Liver (tissue), 9 donors: Measurements from ENCODE around the gene CSMD2. TPM values are rescaled to one million over a fixed set of nuclear protein-coding genes. Genes with fewer than 3 reads are reported as not detected.

ENCODE experiments used
- DNase-seq: peaks from one replicate; pipeline ENCODE4 v3.0.0-alpha.2; 2017; ENCODE audit warnings: low spot score
- H3K27ac ChIP-seq, 2 donors: one replicate each; pipeline ENCODE4 v1.7.0; 2013; ENCODE audit warnings: inconsistent platforms in 2 of 2, low read length in 2 of 2, control low read depth in 1 of 2, low read depth in 1 of 2, mild to moderate bottlenecking in 1 of 2
- H3K27me3 ChIP-seq, 4 donors: one replicate each; pipeline versions ENCODE4 v1.6.1 to v1.7.0; 2013; ENCODE audit warnings: low read length in 3 of 4, inconsistent platforms in 1 of 4, mild to moderate bottlenecking in 1 of 4, moderate library complexity in 1 of 4; ENCODE audit not compliant: control insufficient read depth in 4 of 4, insufficient read depth in 4 of 4
- H3K36me3 ChIP-seq, 4 donors: one replicate each; pipeline versions ENCODE4 v1.6.1 to v1.7.0; 2013; ENCODE audit warnings: low read length in 3 of 4, mild to moderate bottlenecking in 3 of 4, low read depth in 1 of 4, moderate library complexity in 1 of 4; ENCODE audit not compliant: control insufficient read depth in 4 of 4, insufficient read depth in 3 of 4
- H3K4me1 ChIP-seq, 4 donors: one replicate each; pipeline versions ENCODE4 v1.6.1 to v1.7.0; 2013; ENCODE audit warnings: low read length in 3 of 4, mild to moderate bottlenecking in 3 of 4, moderate library complexity in 1 of 4; ENCODE audit not compliant: control insufficient read depth in 4 of 4, insufficient read depth in 4 of 4
- H3K4me3 ChIP-seq, 3 donors: one replicate each; pipeline versions ENCODE4 v1.6.1 to v1.7.0; 2013; ENCODE audit warnings: low read length in 3 of 3, control low read depth in 1 of 3, low read depth in 1 of 3, mild to moderate bottlenecking in 1 of 3
- H3K9ac ChIP-seq, 2 donors: one replicate each; pipeline ENCODE4 v1.7.0; 2013; ENCODE audit warnings: low read length in 2 of 2, mild to moderate bottlenecking in 2 of 2, moderate library complexity in 2 of 2, control low read depth in 1 of 2, low read depth in 1 of 2
- H3K9me3 ChIP-seq, 4 donors: one replicate each; pipeline versions ENCODE4 v1.6.1 to v1.7.0; 2013; ENCODE audit warnings: low read length in 3 of 4; ENCODE audit not compliant: control insufficient read depth in 4 of 4
- ATF3 ChIP-seq: IDR thresholded peaks from 2 replicates; pipeline ENCODE4 v1.6.1; 2016; ENCODE audit warnings: antibody characterized with exemption
- CTCF ChIP-seq: fragments of 150-350 bp; IDR thresholded peaks from 2 replicates; pipeline ENCODE4 v1.5.1; 2017; ENCODE audit warnings: improper control_type of control experiment, low read depth, low read length; ENCODE audit not compliant: missing input control
- EGR1 ChIP-seq, 2 donors: IDR thresholded peaks; 2 replicates each; pipeline ENCODE4 v1.6.1; 2016 to 2018; ENCODE audit warnings: antibody characterized with exemption in 2 of 2, low read depth in 2 of 2
- FOXA1 ChIP-seq: IDR thresholded peaks from 2 replicates; pipeline ENCODE4 v1.6.1; 2016; ENCODE audit warnings: antibody characterized with exemption
- FOXA2 ChIP-seq: IDR thresholded peaks from 2 replicates; pipeline ENCODE4 v1.6.1; 2016; ENCODE audit warnings: antibody characterized with exemption
- GABPA ChIP-seq, 2 donors: IDR thresholded peaks in 1 of 2; conservative IDR thresholded peaks in 1 of 2; 2 replicates each; pipeline ENCODE4 v1.6.1; 2016; ENCODE audit warnings: antibody characterized with exemption in 2 of 2, mild to moderate bottlenecking in 1 of 2, moderate library complexity in 1 of 2
- HNF4A ChIP-seq, 2 donors: conservative IDR thresholded peaks; 2 replicates each; pipeline ENCODE4 v1.6.1; 2016; ENCODE audit warnings: antibody characterized with exemption in 2 of 2, mild to moderate bottlenecking in 2 of 2
- HNF4G ChIP-seq: IDR thresholded peaks from 2 replicates; pipeline ENCODE4 v1.6.1; 2016; ENCODE audit warnings: antibody characterized with exemption
- JUND ChIP-seq, 2 donors: IDR thresholded peaks; 2 replicates each; pipeline ENCODE4 v1.6.1; 2016; ENCODE audit warnings: antibody characterized with exemption in 2 of 2
- MAX ChIP-seq: IDR thresholded peaks from 2 replicates; pipeline ENCODE4 v1.6.1; 2016; ENCODE audit warnings: antibody characterized with exemption
- NR2F2 ChIP-seq: IDR thresholded peaks from 2 replicates; pipeline ENCODE4 v1.6.1; 2016; ENCODE audit warnings: antibody characterized with exemption
- RAD21 ChIP-seq, 2 donors: IDR thresholded peaks; 2 replicates each; pipeline ENCODE4 v1.6.1; 2016; ENCODE audit warnings: antibody characterized with exemption in 2 of 2, mild to moderate bottlenecking in 2 of 2
- REST ChIP-seq: IDR thresholded peaks from 2 replicates; pipeline ENCODE4 v1.6.1; 2016; ENCODE audit warnings: antibody characterized with exemption, mild to moderate bottlenecking
- RXRA ChIP-seq, 2 donors: IDR thresholded peaks; 2 replicates each; pipeline ENCODE4 v1.6.1; 2017 to 2018; ENCODE audit warnings: antibody characterized with exemption in 2 of 2, mild to moderate bottlenecking in 1 of 2
- SP1 ChIP-seq: IDR thresholded peaks from 2 replicates; pipeline ENCODE4 v1.6.1; 2018; ENCODE audit warnings: antibody characterized with exemption, mild to moderate bottlenecking
- TAF1 ChIP-seq: conservative IDR thresholded peaks from 2 replicates; pipeline ENCODE4 v1.6.1; 2016; ENCODE audit warnings: antibody characterized with exemption, mild to moderate bottlenecking
- YY1 ChIP-seq: IDR thresholded peaks from 2 replicates; pipeline ENCODE4 v1.6.1; 2016; ENCODE audit warnings: antibody characterized with exemption, mild to moderate bottlenecking
- ZBTB33 ChIP-seq: IDR thresholded peaks from 2 replicates; pipeline ENCODE4 v1.6.1; 2016; ENCODE audit warnings: antibody characterized with exemption
- WGBS: extraction: QIAGEN DNeasy Blood & Tissue Kit; methylation state at CpG from one replicate; pipeline ENCODE4 v1.1.7; 2013; 5-methylcytosine and 5-hydroxymethylcytosine counted together
- polyA plus RNA-seq, 2 donors: library from polyadenylated mRNA; stranded (reverse) in 1 of 2; unstranded in 1 of 2; fragments of 200-250 nt in 1 of 2; fragments of >200 nt in 1 of 2; fragmentation: Nextera tagmentation in 1 of 2; extraction: Ambion mirVana in 1 of 2; gene quantifications; one replicate each; pipeline versions ENCODE4 v1.2.1 to v1.2.3, GENCODE V29; 2013 to 2015
- total RNA-seq, 2 donors: library from RNA; depleted of rRNA; stranded (reverse); fragments of >200 nt; gene quantifications; one replicate each; pipeline ENCODE4 v1.2.3, GENCODE V29; 2014
- donor health status: healthy.
- donor health status: healthy.
- donor health status: healthy.
- donor health status: healthy.
- donor health status: healthy.

Gene CSMD2
- total and polyA plus RNA-seq, 4 donors = 0.08 to 0.09 TPM; not detected in 2

GRCh38 chr1:33852711-33853110 lies 312.3 kb downstream of the CSMD2 start:
- no peak overlapping the region for H3K9ac ChIP-seq
- H3K27ac ChIP-seq = no peak overlapping the region
- DNase-seq = no peak
- TF ChIP-seq NR2F2 (no peak), JUND (IDR thresholded peaks at IDR 0.05) (no peak), HNF4A (conservative IDR thresholded peaks at IDR 0.05) (no peak), YY1 (no peak), RXRA (IDR thresholded peaks at IDR 0.05) (no peak), GABPA (IDR thresholded peaks at IDR 0.05 in 1 of 2, conservative IDR thresholded peaks at IDR 0.05 in 1 of 2) (no peak), TAF1 (no peak), ZBTB33 (no peak), REST (no peak), ATF3 (no peak), HNF4G (no peak), MAX (no peak), RAD21 (IDR thresholded peaks at IDR 0.05) (no peak), FOXA1 (no peak), FOXA2 (no peak), SP1 (no peak), CTCF (no peak), EGR1 (IDR thresholded peaks at IDR 0.05; ENCODE audit: low read depth in 2 of 2) (no peak)
- no peaks in the 10 kb centered on the region for H3K4me1 ChIP-seq
- H3K27me3 ChIP-seq = peaks cover 0 to 2% (median 0%) of the 10 kb centered on the region in 4 donors
- H3K9me3 ChIP-seq = no peaks in the 10 kb centered on the region
- H3K36me3 ChIP-seq = no peaks in the 10 kb centered on the region
- H3K4me3 ChIP-seq = no peak overlapping the region

- H3K27ac ChIP-seq = no peak overlapping the region
- no peak overlapping the region for H3K9ac ChIP-seq
- H3K9me3 ChIP-seq = no peaks in the 10 kb centered on the region
- H3K4me1 ChIP-seq = no peaks in the 10 kb centered on the region
- no peak for TF ChIP-seq RAD21 (IDR thresholded peaks at IDR 0.05)
- WGBS = 81% methylated on average over 1 of the region's 1 CpG
- peaks cover 0 to 2% (median 0%) of the 10 kb centered on the region in 4 donors for H3K27me3 ChIP-seq
- no peaks in the 10 kb centered on the region for H3K36me3 ChIP-seq
- no peak for DNase-seq
- H3K4me3 ChIP-seq = no peak overlapping the region
Observed at GRCh38 chr1:33850481-33850880, 314.5 kb downstream of the CSMD2 start.
